ENCODE data around the gene DLG1.

The DLG1 gene

GRCh38 chr3:196994056-196994455 is 304.4 kb downstream of the DLG1 start:
- no peak for TF ChIP-seq CTCF (IDR thresholded peaks at IDR 0.05; ENCODE audit: insufficient read depth, low read length, poor library complexity, severe bottlenecking)
- H3K36me3 ChIP-seq (ENCODE audit: control insufficient read depth, insufficient read depth, low read length) = no peaks in the 10 kb centered on the region
- no peak for DNase-seq (ENCODE audit: extremely low read depth, insufficient read length)
- H3K4me3 ChIP-seq (replicated peaks; ENCODE audit: low read depth, low read length) = no peak overlapping the region
- no peaks in the 10 kb centered on the region for H3K27me3 ChIP-seq (replicated peaks; ENCODE audit: control insufficient read depth, insufficient read depth, low read length)

Measured in GM06990 (cell line).